AG09319 (cell line): ENCODE results near the gene PIP5K1B.

Experiments used
- DNase-seq: peaks from one replicate; pipeline ENCODE4 v3.0.0-alpha.2; 2010; ENCODE audit warnings: low read depth; ENCODE audit errors: extremely low read depth
- TF ChIP-seq, protein P1 (sequence below): IDR thresholded peaks from 2 replicates; pipeline ENCODE4 v1.5.1; 2011; ENCODE audit warnings: low read depth, mild to moderate bottlenecking, inconsistent platforms, low read length, moderate library complexity

Gene PIP5K1B

DNA sequence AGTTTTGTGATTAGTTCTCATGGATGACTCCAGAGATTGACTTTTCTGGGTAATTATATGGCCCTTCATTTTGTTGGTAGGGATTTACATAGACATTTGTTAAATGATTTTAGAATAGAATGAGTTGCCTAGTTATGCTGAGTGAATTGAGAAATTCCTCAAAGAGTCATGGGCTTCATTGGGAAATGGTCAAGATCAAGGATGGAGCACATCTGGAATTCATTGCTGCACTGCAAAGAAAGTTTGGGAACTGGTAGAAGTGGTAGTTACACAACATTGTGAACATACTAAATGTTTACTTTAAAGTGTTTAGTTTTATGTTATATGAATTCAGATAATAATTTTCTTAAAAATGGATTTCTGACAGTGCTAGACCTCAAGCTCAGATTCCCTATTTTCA, 46.5 kb downstream of the PIP5K1B start:
- DNase-seq = no peak
- TF ChIP-seq, protein P1, sequence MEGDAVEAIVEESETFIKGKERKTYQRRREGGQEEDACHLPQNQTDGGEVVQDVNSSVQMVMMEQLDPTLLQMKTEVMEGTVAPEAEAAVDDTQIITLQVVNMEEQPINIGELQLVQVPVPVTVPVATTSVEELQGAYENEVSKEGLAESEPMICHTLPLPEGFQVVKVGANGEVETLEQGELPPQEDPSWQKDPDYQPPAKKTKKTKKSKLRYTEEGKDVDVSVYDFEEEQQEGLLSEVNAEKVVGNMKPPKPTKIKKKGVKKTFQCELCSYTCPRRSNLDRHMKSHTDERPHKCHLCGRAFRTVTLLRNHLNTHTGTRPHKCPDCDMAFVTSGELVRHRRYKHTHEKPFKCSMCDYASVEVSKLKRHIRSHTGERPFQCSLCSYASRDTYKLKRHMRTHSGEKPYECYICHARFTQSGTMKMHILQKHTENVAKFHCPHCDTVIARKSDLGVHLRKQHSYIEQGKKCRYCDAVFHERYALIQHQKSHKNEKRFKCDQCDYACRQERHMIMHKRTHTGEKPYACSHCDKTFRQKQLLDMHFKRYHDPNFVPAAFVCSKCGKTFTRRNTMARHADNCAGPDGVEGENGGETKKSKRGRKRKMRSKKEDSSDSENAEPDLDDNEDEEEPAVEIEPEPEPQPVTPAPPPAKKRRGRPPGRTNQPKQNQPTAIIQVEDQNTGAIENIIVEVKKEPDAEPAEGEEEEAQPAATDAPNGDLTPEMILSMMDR = no peak

DNA sequence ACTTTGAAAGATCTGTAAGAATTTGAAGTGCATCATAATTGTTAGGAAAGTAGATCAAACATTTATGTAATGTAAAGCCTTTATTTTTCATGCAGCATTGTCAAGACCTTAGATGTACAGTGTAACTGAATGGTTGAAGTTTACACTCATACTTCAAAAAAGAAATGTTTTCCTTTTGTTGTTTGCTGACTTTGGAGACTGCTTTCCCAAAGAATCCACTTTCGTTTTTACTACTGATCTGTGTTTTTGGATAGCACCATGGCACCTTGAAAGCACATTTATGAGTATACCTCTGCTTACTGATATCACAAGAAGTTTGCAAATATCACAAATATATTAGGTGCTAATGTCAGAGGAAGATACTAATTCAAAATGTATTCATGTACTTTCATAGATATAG, 50.0 kb downstream of the PIP5K1B start:
- TF ChIP-seq, protein P1 = no peak

DNA sequence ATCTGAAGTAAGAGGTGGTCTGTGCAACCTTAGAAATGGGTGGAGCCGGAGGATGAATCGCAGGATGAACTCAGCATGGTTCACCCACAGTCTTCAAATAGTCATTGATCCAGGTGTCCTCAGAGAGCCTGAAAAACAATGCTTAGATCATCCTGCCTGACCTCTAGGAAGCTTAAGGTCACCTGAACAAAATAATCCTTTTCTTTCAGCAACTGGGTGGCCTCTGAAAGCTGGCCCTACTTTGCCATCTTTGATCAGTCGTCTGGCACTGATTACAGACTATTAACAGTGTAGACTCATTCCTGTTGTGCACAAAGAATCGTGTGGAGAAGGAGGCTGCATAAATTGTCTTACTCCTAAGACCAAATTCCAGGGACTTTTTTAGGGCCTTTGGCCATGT, 50.7 kb downstream of the PIP5K1B start:
- TF ChIP-seq, protein P1 = no peak

More for the DNA sequence above, 50.0 kb downstream of the PIP5K1B start:
- DNase-seq = no peak

DNA sequence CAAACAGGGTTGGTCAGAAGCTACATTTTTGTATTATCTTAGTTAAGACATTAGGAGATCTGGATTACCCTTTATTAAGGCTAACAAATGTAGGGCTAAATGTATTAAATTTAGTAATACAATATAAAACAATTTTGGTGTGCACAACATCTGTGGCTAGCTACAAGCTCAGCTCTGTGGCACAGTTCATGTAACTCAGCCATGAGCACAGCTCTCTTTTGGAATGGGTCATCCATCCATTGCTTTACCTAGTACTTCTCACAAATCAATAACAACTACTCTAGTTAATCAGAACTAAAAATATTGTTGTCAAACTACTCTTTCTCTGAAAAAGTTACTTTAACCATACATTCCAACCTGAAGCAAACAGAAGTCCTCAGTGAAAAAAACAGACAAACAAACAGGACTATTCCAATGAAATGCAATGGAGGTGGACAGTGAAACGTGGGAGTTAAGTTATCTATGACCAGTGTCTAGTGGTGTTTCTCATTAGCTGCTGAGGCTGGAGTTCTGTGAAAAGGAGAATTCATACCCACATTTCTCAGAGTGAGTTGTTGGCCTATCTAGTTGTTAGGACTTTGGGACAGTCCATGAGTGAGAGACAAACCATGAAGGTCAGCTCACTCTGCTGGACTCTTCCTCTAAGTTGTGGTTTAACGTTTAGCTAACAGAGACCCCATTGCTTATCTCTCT, 55.1 kb downstream of the PIP5K1B start:
- TF ChIP-seq, protein P1 = no peak

More for the DNA sequence above, 50.7 kb downstream of the PIP5K1B start:
- no peak for DNase-seq

DNA sequence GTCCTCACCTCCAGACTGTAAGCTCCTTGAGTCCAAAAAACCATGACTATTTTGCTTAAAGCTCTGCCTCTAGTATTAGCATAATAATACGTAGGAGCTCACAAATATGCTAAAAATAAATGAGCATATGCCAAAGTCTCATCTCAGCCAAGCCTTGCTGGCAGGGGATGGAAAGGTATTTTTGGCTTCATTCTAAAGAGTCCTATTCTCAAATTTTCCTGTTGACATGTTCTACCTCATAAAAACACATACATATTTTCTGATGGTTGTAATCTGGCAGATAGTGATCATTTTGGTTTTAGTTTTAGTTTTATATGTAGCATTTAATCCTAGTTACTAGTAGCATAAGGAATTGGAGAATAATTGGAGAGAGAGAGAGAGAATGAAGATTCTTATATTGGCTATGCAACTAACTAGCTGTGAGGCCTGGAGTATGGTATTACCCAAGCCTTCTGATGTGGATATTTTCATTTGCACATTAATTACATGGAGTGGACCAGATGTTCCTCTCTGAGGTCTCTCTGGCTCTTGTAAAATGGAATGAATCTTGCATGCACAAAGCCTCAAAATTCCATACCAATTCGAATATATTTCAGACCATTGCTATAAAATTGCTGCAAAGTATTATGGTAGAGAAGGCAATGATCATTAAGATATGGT, 55.8 kb downstream of the PIP5K1B start:
- TF ChIP-seq, protein P1 = no peak
- DNase-seq = no peak

More for the DNA sequence above, 55.1 kb downstream of the PIP5K1B start:
- DNase-seq = no peak

DNA sequence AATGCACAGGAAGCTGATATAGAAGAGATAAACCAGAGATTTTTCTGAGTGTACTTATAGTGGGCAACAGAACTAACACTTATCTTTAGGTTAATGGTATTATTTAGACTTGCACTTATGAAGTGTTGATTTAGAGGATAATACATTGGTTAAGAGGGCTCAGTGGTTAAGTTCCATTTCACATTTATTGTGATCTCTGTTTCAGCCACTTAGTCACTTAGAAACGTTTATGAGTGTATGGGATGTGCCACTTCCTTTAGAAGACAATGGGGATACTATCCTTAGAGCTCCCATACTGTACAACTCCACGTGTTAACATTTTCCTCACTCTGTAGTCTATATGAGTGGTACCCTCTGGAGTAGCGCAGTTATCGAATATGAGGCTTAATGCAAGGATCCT, 57.5 kb downstream of the PIP5K1B start:
- DNase-seq = no peak
- TF ChIP-seq, protein P1 = no peak

DNA sequence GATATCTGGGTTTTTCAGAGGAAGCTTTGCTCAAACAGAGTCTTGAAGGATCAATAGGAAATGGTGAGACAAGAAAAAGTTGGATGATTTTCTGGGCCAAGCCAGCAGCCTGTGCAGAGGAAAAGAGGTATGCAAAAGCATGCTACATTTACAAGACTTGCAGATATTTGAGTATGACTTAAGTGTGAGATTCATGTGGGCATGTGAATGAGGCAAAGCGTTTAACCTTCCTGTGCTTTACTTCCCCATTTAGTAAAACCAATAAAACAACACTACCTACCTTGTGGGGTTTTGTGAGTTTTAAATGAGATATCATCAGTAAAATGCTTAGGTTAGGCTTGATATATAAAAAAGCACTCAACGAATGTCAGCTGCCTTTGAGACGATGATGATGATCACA, 58.1 kb downstream of the PIP5K1B start:
- TF ChIP-seq, protein P1 = no peak
- no peak for DNase-seq
